AG04449 (cell line): ENCODE results near the gene EMID1.
"Not testable (repeated sequence)": the region's sequence is repeated elsewhere in the genome, so short reads cannot be mapped to it uniquely, and the experiment has no call there.

Source experiments
- CTCF ChIA-PET: fragments of 350-600 bp; formaldehyde crosslinking; extraction: SDS; loops from one replicate; lab custom pipeline; 2021; ENCODE audit warnings: antibody characterized with exemption; lab: Yijun Ruan, JAX
- POLR2A ChIA-PET: fragments of 400-600, 350-600 bp; formaldehyde crosslinking; extraction: SDS; loops from one replicate; lab custom pipeline; 2020; ENCODE audit warnings: antibody characterized with exemption, inconsistent platforms; lab: Yijun Ruan, JAX
- DNase-seq: peaks from one replicate; pipeline ENCODE4 v3.0.0-alpha.2; 2010; ENCODE audit warnings: low read depth, low spot score
- H3K4me3 ChIP-seq: 2 replicates; pipeline ENCODE4 v1.5.1; 2011; ENCODE audit warnings: low read depth, mild to moderate bottlenecking, control low read depth, low read length
- CTCF ChIP-seq: IDR thresholded peaks from one replicate; pipeline ENCODE4 v1.5.1; 2011; ENCODE audit warnings: mild to moderate bottlenecking, moderate library complexity, low read length, control low read depth, inconsistent platforms; ENCODE audit not compliant: insufficient read depth; ENCODE audit errors: missing control alignments

Gene EMID1

GRCh38 chr22:29215012-29215860 lies 9.5 kb downstream of the EMID1 start:
- no peak for TF ChIP-seq CTCF
- no peak overlapping the region for H3K4me3 ChIP-seq
- ChIA-PET POLR2A (interaction anchor here (0.5 kb wide), 1 partner anchor 56 kb away, joined by 3 read pairs; no protein-coding TSS in a partner anchor), CTCF (no interaction called here)
- DNase-seq = no peak

GRCh38 chr22:29216011-29216872 lies 10.5 kb downstream of the EMID1 start:
- no peak for TF ChIP-seq CTCF
- ChIA-PET POLR2A (no interaction called here), CTCF (no interaction called here)
- H3K4me3 ChIP-seq = no peak overlapping the region
- no peak for DNase-seq

GRCh38 chr22:29216873-29217666 lies 11.4 kb downstream of the EMID1 start:
- ChIA-PET CTCF (interaction anchor here (1.2 kb wide), 1 partner anchor 29 kb away, joined by 4 read pairs; no protein-coding TSS in a partner anchor), POLR2A (no interaction called here)
- peak; percentile 16 for DNase-seq
- no peak for TF ChIP-seq CTCF
- H3K4me3 ChIP-seq = no peak overlapping the region

GRCh38 chr22:29217827-29218757 lies 12.4 kb downstream of the EMID1 start:
- H3K4me3 ChIP-seq = no peak overlapping the region
- TF ChIP-seq CTCF = no peak
- ChIA-PET POLR2A (no interaction called here), CTCF (interaction anchor here (1.2 to 1.9 kb wide), 3 partner anchors 16 to 28 kb away, joined by 3 to 8 read pairs (median 4); no protein-coding TSS in a partner anchor)
- DNase-seq = no peak

GRCh38 chr22:29218758-29219408 lies 13.2 kb downstream of the EMID1 start:
- CTCF ChIA-PET = interaction anchor here (1.1 to 1.9 kb wide), 3 partner anchors 10 to 27 kb away, joined by 3 to 8 read pairs (median 3); no protein-coding TSS in a partner anchor
- POLR2A ChIA-PET = no interaction called here
- no peak overlapping the region for H3K4me3 ChIP-seq
- TF ChIP-seq CTCF = no peak
- DNase-seq = no peak

- not testable (repeated sequence) for DNase-seq
- CTCF ChIA-PET = interaction anchor here (1.0 to 1.9 kb wide), 4 partner anchors 11 to 26 kb away, joined by 3 to 8 read pairs (median 3); partner anchors contain the start of gene EMID1
Measured at GRCh38 chr22:29219409-29219782, 13.7 kb downstream of the EMID1 start.

More at GRCh38 chr22:29219409-29219782, 13.7 kb downstream of the EMID1 start:
- H3K4me3 ChIP-seq, POLR2A ChIA-PET: not testable (repeated sequence)
